NCI-H446 treated with DMSO at 0.1 percent for 48 hours (cell line): ENCODE results near the gene GPRIN3.
"Not testable (repeated sequence)": the region's sequence is repeated elsewhere in the genome, so short reads cannot be mapped to it uniquely, and the experiment has no call there.

ENCODE experiments used
- DNase-seq: peaks from one replicate; lab custom pipeline; 2025; lab: John Stamatoyannopoulos, UW

The GPRIN3 gene

GRCh38 chr4:89257376-89257775 is 50.2 kb downstream of the GPRIN3 start:
- DNase-seq = no peak

DNA sequence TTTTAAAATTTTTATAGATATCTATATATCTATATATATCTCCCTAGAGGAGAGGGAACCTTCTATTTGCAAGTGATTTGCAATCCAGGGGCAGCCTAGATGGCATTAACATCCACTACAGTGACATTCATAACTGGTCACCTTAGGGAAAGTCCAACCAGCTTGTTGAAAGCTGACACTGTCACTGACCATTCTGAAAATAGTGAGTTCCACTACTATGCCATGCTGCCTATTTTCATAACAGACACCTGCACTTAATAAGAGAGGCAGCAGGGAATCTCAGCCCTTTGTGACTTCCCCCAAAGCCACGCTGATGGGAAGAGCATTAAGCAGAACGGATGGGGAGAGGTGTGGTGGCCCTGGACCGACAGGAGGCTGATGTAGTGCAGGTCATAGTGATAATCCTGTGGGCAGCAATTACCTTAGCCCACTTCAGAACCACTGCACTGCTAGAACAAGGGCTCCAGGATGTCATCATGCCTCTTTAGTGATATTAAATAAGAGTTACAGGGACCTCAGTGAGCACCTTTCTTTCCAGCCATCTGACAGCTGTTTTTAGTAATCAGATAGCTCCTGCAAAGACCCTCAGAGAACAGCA is 51.3 kb downstream of the GPRIN3 start:
- no peak for DNase-seq

GRCh38 chr4:89254847-89255246 is 52.8 kb downstream of the GPRIN3 start:
- no peak for DNase-seq

DNA sequence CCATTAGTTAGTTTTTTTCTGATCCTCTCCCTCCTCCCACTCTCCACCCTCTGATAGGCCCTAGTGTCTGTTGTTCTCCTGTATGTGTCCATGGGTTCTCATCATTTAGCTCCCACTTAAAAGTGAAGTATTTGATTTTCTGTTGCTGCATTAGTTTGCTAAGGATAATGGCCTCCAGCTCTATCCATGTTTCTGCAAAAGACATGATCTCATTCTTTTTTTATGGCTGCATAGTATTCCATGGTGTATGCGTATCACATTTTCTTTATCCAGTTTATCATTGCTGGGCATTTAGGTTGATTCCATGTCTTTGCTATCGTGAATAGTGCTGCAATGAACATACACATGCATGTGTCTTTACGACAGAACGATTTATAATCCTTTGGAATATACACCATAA is 53.3 kb downstream of the GPRIN3 start:
- not testable (repeated sequence) for DNase-seq

DNA sequence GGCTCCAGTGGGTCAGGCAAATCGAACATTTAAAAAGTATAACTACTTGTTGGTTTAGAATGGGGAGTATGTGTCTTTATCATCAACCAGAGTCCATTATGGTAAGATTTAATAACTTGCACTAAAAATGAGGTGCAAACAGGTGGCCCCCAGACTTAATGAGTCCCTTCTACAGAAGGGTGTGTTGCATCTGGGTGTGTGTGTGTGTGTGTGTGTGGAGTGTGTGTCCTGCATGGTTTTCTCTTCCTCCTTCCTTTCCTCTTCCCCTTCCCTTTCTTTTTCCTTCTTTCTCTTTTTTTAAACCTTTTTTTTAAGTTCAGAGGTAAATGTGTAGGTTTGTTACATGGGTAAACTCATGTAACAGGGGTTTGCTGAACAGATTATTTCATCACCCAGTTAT is 53.7 kb downstream of the GPRIN3 start:
- DNase-seq = no peak

- no peak for DNase-seq
Observed at GRCh38 chr4:89253311-89253710, 54.3 kb downstream of the GPRIN3 start.

- no peak for DNase-seq
Observed at GRCh38 chr4:89251396-89251795, 56.2 kb downstream of the GPRIN3 start.

DNA sequence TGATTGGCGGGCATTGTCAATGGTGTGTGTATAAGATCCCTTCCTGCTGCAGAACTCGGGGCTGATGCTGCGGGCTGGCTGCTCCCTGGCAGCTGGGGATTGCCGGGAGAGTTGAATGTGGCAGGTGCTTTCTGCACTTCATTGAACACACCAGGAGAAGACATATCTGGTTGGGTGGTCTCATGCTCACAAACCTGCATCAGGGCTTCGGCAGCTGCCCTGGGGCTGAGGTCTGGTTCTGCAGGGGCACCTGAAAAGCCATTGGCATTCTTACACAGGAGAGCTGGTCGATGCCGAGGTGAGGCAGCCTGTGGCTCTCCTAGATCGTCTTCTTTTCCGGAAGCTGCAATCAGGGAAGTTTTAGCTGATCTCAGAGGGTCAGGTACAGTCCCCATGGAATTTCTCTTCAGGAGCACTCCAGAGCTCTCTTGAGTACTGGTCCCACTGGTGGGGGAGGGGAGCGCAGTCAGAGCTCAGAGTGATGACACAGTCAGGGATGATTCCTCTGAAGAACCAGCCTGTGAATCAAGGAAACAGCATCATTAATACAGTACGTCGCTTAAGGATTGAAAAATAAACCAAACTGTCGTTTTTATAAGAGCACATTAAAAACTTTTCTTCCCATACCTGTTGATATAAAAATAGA is 57.8 kb downstream of the GPRIN3 start:
- no peak for DNase-seq

DNA sequence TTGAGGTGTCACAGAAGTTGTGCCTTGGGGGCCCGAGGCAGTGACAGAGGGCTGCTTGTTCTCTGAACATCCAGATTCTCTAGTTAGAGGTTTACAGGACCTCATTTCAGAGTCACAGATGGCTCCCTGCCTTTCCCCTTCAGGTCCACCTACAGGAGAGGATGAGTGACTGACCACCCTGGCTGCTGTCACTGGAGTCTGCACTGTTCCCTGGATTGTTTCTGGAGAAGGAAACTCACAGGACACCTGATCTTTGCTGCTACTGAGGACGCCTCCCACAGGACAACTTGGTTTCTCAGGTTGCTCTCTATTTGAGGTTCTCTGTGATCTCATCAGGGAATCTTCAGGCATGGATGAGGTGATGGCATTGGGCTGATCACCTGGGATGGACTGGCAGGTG is 58.3 kb downstream of the GPRIN3 start:
- DNase-seq = no peak

DNA sequence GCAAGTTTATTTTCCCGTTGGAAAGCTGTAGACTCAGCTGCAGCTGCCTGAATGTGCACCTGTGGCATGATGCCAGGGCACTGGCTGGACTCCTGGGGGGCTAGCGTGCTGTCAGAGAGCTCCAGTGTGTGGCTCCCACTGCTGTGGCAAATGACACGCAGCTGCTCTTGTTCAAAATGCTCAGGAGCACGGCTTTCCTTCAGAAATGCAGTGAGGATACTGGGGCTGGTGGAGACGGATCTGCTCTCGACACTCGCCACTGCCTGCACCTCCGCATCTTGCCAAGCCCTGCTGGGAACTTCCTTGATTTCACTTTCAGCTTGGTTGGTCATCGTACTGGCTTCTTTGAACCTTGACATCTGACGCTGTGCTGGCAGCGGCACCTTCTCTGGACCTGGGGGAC is 58.7 kb downstream of the GPRIN3 start:
- DNase-seq = no peak

DNA sequence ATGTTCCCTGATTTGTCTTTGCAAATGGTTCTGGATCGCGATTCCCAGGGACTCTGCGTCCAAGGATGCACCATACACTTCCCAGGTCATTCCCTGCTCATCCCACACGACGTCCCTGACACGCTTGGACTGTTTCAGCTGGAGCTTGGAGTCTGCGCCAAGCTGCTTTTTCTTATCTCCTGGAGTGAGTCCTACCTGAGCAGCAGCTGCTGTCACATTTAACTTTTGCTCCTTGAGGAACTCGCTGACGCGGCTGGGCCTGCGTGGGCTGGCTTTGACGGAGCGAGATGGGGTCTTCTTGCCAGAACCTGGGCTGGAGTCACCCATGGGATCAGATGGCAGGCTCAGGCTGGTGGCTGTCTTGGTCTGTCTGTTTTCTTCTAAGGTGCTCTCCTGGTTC is 59.6 kb downstream of the GPRIN3 start:
- no peak for DNase-seq

DNA sequence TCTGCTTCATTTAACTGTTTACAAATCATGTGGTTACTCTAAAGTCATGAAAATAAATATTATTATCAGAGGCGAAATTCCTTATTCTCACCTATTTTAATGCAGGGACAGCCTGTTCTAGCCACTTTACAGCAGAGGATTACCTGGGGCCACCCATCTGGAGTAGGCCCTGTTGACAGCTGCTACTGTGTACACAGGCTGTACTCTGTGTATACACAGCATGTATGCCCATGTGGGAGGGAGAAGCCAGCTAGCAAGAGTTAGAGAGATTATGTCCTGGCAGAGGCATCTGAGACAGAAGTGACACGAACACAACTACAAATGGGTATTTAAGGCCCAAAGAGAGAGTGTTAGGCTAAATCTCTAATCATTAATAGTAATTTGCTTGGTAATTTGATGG is 62.1 kb downstream of the GPRIN3 start:
- peak; percentile 39 for DNase-seq

- no peak for DNase-seq
Observed at GRCh38 chr4:89243733-89244252, 63.8 kb downstream of the GPRIN3 start.

DNA sequence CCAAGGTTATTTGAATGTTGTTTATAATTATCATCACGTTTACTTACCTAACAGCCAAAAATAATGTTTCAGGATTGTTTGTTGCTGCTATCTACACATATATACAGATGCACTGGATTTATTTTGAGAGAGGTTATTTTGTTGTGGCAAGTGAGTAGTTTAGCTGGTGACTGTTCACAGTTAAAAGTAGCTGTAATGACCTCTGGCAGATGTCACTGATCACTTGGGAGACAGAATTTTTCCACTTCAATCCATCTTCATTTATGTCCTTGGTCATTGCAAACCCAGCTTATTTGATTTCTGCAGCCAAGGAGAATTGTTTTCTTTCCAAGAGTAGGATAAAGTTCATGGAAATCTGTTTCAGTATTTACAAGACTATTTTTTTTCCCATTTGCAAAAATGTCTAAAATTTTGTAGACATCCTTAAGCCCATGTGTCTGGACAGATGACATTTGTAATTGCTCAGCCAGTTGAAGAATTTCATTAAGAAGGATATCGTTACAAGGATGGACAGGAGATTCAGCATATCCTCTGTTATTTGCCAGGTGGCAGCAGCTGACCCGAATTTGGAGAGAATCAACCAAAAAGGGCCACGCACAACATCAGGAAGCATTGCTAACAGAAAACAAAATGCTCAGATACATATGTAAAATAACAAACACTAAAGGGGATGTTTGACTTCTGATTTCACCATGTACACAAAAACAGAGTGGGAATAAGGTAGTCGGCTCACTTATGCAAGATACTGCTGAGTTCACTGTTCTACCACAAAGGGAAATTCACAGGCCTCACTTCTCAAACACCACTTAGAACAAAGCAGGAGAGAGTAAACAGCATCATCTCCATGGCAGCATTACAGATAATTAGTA is 64.5 kb downstream of the GPRIN3 start:
- DNase-seq = no peak

- DNase-seq = no peak
Observed at GRCh38 chr4:89242216-89242615, 65.4 kb downstream of the GPRIN3 start.

DNA sequence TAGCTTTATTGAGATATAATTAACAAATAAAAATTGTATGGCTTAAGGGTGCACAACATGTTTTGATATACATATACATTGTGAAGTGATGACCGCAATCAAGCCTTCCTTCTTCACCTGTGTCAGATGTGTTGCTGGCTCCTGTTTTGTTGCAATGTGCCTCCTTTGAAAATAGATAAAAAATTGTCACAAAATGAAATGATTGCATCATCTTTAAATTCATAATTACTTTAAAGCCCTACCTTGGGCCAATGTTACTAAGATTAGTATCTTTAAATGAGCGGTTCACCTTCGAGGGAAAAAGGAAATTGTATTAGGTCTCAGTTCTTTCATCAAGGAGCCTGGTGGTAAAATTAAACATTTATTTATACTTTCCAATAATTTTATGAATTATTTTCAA is 77.3 kb downstream of the GPRIN3 start:
- DNase-seq = no peak

GRCh38 chr4:89226665-89227574 is 80.7 kb downstream of the GPRIN3 start:
- peak; percentile 50 for DNase-seq

DNA sequence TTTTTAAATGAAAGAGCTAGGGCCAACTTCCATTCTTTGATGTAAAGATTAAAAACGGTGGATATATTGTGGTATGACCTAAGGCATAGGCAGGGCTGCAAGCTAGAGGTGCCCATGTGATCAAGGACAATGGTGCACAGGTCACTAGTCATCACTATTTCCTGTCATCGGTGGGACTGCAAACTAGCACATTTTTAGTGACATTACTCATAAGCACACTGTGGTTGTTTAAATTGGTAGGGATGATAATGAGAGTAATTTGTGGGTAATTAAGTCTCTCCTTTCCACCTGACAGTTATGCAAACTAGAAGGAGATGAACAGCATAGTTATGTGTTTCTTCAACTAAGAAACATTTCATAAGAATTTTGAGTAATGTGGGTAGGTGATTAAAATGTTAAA is 85.4 kb downstream of the GPRIN3 start:
- DNase-seq = no peak

- DNase-seq = no peak
Observed at GRCh38 chr4:89221167-89221867, 86.3 kb downstream of the GPRIN3 start.

- no peak for DNase-seq
Observed at GRCh38 chr4:89218587-89218986, 89.0 kb downstream of the GPRIN3 start.

- no peak for DNase-seq
Observed at GRCh38 chr4:89217604-89218003, 90.0 kb downstream of the GPRIN3 start.
